Astrocyte (in vitro differentiated cells and primary cell): ENCODE results near the gene EIF4E.

Experiments used
- EZH2 ChIP-seq: IDR thresholded peaks from 2 replicates; pipeline ENCODE4 v1.6.1; 2012; ENCODE audit warnings: mild to moderate bottlenecking, low read length, inconsistent platforms; ENCODE audit not compliant: insufficient read depth
- TF ChIP-seq, protein P1 (sequence below): IDR thresholded peaks from 2 replicates; pipeline ENCODE4 v1.5.1; 2011; ENCODE audit warnings: low read depth, mild to moderate bottlenecking, inconsistent platforms, low read length, moderate library complexity; ENCODE audit not compliant: insufficient read depth

DNA sequence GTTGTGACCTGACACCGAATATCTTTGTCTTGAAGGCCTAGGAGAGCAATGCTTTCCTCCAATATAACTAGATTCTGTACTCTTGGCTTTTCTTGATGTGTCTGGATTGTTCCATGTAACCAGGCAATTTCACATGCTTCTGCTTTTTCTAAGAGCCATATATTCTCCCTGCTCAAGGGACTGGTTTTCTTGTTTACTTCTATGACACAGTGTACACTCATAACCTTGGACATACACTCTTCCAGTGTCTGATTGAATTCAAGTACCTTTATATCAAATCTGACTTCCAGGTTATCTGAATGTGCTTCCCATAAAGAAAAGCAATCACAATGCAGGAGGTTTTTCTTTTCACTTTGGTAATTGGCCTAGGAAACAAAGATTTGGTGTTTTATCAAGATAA is 17.4 kb upstream of the EIF4E start:
- TF ChIP-seq, protein P1, sequence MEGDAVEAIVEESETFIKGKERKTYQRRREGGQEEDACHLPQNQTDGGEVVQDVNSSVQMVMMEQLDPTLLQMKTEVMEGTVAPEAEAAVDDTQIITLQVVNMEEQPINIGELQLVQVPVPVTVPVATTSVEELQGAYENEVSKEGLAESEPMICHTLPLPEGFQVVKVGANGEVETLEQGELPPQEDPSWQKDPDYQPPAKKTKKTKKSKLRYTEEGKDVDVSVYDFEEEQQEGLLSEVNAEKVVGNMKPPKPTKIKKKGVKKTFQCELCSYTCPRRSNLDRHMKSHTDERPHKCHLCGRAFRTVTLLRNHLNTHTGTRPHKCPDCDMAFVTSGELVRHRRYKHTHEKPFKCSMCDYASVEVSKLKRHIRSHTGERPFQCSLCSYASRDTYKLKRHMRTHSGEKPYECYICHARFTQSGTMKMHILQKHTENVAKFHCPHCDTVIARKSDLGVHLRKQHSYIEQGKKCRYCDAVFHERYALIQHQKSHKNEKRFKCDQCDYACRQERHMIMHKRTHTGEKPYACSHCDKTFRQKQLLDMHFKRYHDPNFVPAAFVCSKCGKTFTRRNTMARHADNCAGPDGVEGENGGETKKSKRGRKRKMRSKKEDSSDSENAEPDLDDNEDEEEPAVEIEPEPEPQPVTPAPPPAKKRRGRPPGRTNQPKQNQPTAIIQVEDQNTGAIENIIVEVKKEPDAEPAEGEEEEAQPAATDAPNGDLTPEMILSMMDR, result no peak
- TF ChIP-seq EZH2, result no peak
